SK-N-MC (cell line): Measurements from ENCODE around the gene ATP9B.

Experiments
- EZH2 ChIP-seq: fragments of 200-600 bp; sonication (generic); IDR thresholded peaks from one replicate; pipeline ENCODE4 v1.6.1; 2017; ENCODE audit warnings: antibody characterized with exemption
- POLR2AphosphoS5 ChIP-seq: IDR thresholded peaks from 2 replicates; pipeline ENCODE4 v1.6.1; 2012; ENCODE audit warnings: mild to moderate bottlenecking, low read depth, low read length, borderline replicate concordance

- TF ChIP-seq EZH2: no peak
- no peak for TF ChIP-seq POLR2AphosphoS5
These were observed 24.8 kb downstream of the ATP9B start for GRCh38 chr18:79093986-79094385.
